ENCODE data around the gene PRR16. TPM values are rescaled to one million over a fixed set of nuclear protein-coding genes. Genes with fewer than 3 reads are reported as not detected.

PRR16 gene
- total and polyA plus RNA-seq, 2 experiments from 2014 or later: 32.5 to 68.8 TPM

DNA sequence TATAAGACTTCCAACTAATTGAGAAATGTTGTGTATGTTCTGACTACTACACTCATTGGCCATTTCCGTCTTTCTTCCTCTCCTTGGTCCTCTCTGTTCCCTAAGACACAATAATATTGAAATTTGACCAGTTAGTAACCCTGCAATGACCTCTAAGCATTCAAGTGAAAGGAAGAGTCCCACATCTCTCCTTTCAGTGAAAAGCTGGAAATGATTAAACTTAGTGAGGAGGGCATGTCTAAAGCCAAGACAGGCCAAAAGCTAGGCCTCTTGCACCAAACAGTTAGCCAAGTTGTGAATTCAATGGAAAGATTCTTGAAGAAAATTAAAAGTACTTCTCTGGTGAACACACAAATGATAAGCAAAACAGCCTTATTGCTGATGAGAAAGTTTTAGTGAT lies 122.5 kb downstream of the PRR16 start:
- TF ChIP-seq EZH2phosphoT487 (IDR thresholded peaks at IDR 0.05; ENCODE audit: insufficient read depth, low read depth): no peak
- no peak for TF ChIP-seq EZH2 (IDR thresholded peaks at IDR 0.05; ENCODE audit: insufficient read depth, poor library complexity, severe bottlenecking)
- Histone ChIP-seq H4K20me1 (ENCODE audit: insufficient read depth) (no peaks in the 10 kb centered on the region), H3K4me2 (ENCODE audit: unreplicated experiment) (no peak overlapping the region), H3K27me3 (replicated peaks; ENCODE audit: insufficient read depth) (no peaks in the 10 kb centered on the region), H3K4me3 (no peak overlapping the region), H3K9me2 (ENCODE audit: insufficient read depth) (no peaks in the 10 kb centered on the region), H3K79me2 (ENCODE audit: insufficient read depth) (peaks cover 86% of the 10 kb centered on the region), H3K27ac (no peak overlapping the region), H2AFZ (no peak overlapping the region), H3F3A (ENCODE audit: insufficient read depth) (no peaks in the 10 kb centered on the region), H3K9ac (no peak overlapping the region), H3K36me3 (ENCODE audit: low read depth) (no peaks in the 10 kb centered on the region; the same call in 1 of the 2 replicates), H3K9me3 (ENCODE audit: low read depth) (no peaks in the 10 kb centered on the region), H3K4me1 (ENCODE audit: insufficient read depth) (no peaks in the 10 kb centered on the region)
- DNase-seq: no peak
- 78 to 88% methylated on average over 1 of the region's 1 CpG for WGBS, 2 experiments (ENCODE audit: low coverage in 1 of 2, low lambda C conversion rate in 2 of 2, missing lambda C conversion rate in 2 of 2)
- in situ Hi-C loops (cut with MboI): no loop called here

DNA sequence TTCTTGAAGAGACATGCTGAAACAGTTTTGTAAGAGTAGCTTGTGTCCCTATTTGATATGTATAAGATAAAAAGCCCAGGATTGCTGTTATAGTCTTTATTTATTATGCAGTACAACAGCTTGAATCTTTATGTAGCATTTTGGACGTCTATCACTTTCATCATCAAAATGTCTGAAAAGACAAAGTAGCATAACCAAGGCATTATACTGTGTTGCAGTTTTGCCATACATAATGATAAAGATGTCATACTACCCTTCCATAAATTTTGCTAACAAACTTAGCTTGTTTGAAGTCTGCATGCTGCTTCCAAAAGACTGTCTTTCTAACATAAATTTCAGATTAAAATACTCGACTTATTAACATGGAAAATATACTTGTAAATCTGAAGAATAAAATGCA lies 127.8 kb downstream of the PRR16 start:
- Histone ChIP-seq H3K9ac (no peak overlapping the region), H3K9me2 (ENCODE audit: insufficient read depth) (no peaks in the 10 kb centered on the region; the same call in 1 of the 2 replicates), H3K4me3 (no peak overlapping the region), H3K79me2 (ENCODE audit: insufficient read depth) (peaks cover 78% of the 10 kb centered on the region), H3K27me3 (replicated peaks; ENCODE audit: insufficient read depth) (no peaks in the 10 kb centered on the region), H4K20me1 (ENCODE audit: insufficient read depth) (no peaks in the 10 kb centered on the region), H3K27ac (no peak overlapping the region), H3K9me3 (ENCODE audit: low read depth) (no peaks in the 10 kb centered on the region), H3F3A (ENCODE audit: insufficient read depth) (no peaks in the 10 kb centered on the region), H3K36me3 (ENCODE audit: low read depth) (no peaks in the 10 kb centered on the region), H3K4me1 (ENCODE audit: insufficient read depth) (no peaks in the 10 kb centered on the region), H2AFZ (no peak overlapping the region), H3K4me2 (ENCODE audit: unreplicated experiment) (no peak overlapping the region)
- in situ Hi-C loops (cut with MboI): no loop called here
- 56 to 64% methylated on average over 2 of the region's 2 CpGs for WGBS, 2 experiments (ENCODE audit: low coverage in 1 of 2, low lambda C conversion rate in 2 of 2, missing lambda C conversion rate in 2 of 2)
- TF ChIP-seq EZH2 (IDR thresholded peaks at IDR 0.05; ENCODE audit: insufficient read depth, poor library complexity, severe bottlenecking) (no peak), EZH2phosphoT487 (IDR thresholded peaks at IDR 0.05; ENCODE audit: insufficient read depth, low read depth) (no peak)
- no peak for DNase-seq

- no peak overlapping the region for H2AFZ ChIP-seq
- WGBS, 2 experiments (ENCODE audit: low coverage in 1 of 2, low lambda C conversion rate in 2 of 2, missing lambda C conversion rate in 2 of 2): 71 to 76% methylated on average over 2 of the region's 2 CpGs
- no peak overlapping the region for H3K27ac ChIP-seq
- H4K20me1 ChIP-seq (ENCODE audit: insufficient read depth): no peaks in the 10 kb centered on the region
- no peaks in the 10 kb centered on the region for H3K27me3 ChIP-seq (replicated peaks; ENCODE audit: insufficient read depth)
- peaks cover 91% of the 10 kb centered on the region for H3K79me2 ChIP-seq (ENCODE audit: insufficient read depth)
- peaks cover 30% of the 10 kb centered on the region for H3K4me1 ChIP-seq (ENCODE audit: insufficient read depth)
- peak overlapping the region; percentile 6 for H3K4me2 ChIP-seq (ENCODE audit: unreplicated experiment)
- no peaks in the 10 kb centered on the region; the same call in 1 of the 2 replicates for H3K9me2 ChIP-seq (ENCODE audit: insufficient read depth)
- H3K9me3 ChIP-seq (ENCODE audit: low read depth): no peaks in the 10 kb centered on the region
- in situ Hi-C loops (cut with MboI): no loop called here
- TF ChIP-seq EZH2phosphoT487 (IDR thresholded peaks at IDR 0.05; ENCODE audit: insufficient read depth, low read depth) (no peak), EZH2 (IDR thresholded peaks at IDR 0.05; ENCODE audit: insufficient read depth, poor library complexity, severe bottlenecking) (no peak)
- H3K36me3 ChIP-seq (ENCODE audit: low read depth): no peaks in the 10 kb centered on the region
- no peak overlapping the region for H3K9ac ChIP-seq
- H3F3A ChIP-seq (ENCODE audit: insufficient read depth): peaks cover 10% of the 10 kb centered on the region; the same call in 1 of the 2 replicates
- no peak overlapping the region for H3K4me3 ChIP-seq
- peak; percentile 56 for DNase-seq
Observed at GRCh38 chr5:120599576-120599975, 135.5 kb downstream of the PRR16 start.

DNA sequence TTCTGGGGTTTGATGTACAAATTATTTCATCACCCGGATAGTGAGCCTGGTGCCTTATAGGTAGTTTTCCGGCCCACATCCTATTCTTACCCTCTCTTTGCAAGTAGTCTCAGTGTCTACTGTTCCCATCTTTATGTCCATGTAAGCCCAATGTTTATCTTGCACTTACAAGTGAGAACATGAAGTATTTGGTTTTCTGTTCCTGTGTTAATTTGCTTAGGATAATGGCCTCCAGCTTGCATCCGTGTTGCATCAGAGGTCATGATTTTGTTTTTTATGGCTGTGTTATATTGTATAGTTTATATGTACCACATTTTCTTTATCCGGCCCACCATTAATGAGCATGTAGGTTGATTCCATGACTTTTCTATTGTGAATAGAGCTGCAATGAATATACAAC lies 136.5 kb downstream of the PRR16 start:
- Histone ChIP-seq H3K4me1 (ENCODE audit: insufficient read depth) (peaks cover 41% of the 10 kb centered on the region), H3K4me2 (ENCODE audit: unreplicated experiment) (no peak overlapping the region), H4K20me1 (ENCODE audit: insufficient read depth) (no peaks in the 10 kb centered on the region), H3K27me3 (replicated peaks; ENCODE audit: insufficient read depth) (no peaks in the 10 kb centered on the region), H3F3A (ENCODE audit: insufficient read depth) (peaks cover 19% of the 10 kb centered on the region), H3K79me2 (ENCODE audit: insufficient read depth) (peaks cover 89% of the 10 kb centered on the region), H3K9me3 (ENCODE audit: low read depth) (no peaks in the 10 kb centered on the region), H3K9ac (no peak overlapping the region), H3K9me2 (ENCODE audit: insufficient read depth) (no peaks in the 10 kb centered on the region; the same call in 1 of the 2 replicates), H2AFZ (no peak overlapping the region), H3K27ac (no peak overlapping the region), H3K36me3 (ENCODE audit: low read depth) (no peaks in the 10 kb centered on the region), H3K4me3 (no peak overlapping the region)
- TF ChIP-seq EZH2phosphoT487 (IDR thresholded peaks at IDR 0.05; ENCODE audit: insufficient read depth, low read depth) (no peak), EZH2 (IDR thresholded peaks at IDR 0.05; ENCODE audit: insufficient read depth, poor library complexity, severe bottlenecking) (no peak)
- 78 to 89% methylated on average over 4 of the region's 4 CpGs for WGBS, 2 experiments (ENCODE audit: low coverage in 1 of 2, low lambda C conversion rate in 2 of 2, missing lambda C conversion rate in 2 of 2)
- DNase-seq: no peak
- in situ Hi-C loops (cut with MboI): no loop called here

GRCh38 chr5:120602033-120602432 lies 137.9 kb downstream of the PRR16 start:
- no peaks in the 10 kb centered on the region for H3K36me3 ChIP-seq (ENCODE audit: low read depth)
- peaks cover 31% of the 10 kb centered on the region for H3F3A ChIP-seq (ENCODE audit: insufficient read depth)
- peaks cover 82% of the 10 kb centered on the region for H3K79me2 ChIP-seq (ENCODE audit: insufficient read depth)
- H2AFZ ChIP-seq: no peak overlapping the region
- no peaks in the 10 kb centered on the region for H3K9me2 ChIP-seq (ENCODE audit: insufficient read depth)
- TF ChIP-seq EZH2 (IDR thresholded peaks at IDR 0.05; ENCODE audit: insufficient read depth, poor library complexity, severe bottlenecking) (no peak), EZH2phosphoT487 (IDR thresholded peaks at IDR 0.05; ENCODE audit: insufficient read depth, low read depth) (no peak)
- no peak overlapping the region for H3K27ac ChIP-seq
- no peaks in the 10 kb centered on the region for H3K9me3 ChIP-seq (ENCODE audit: low read depth)
- in situ Hi-C loops (cut with MboI): no loop called here
- no peaks in the 10 kb centered on the region for H4K20me1 ChIP-seq (ENCODE audit: insufficient read depth)
- no peak for DNase-seq
- H3K4me1 ChIP-seq (ENCODE audit: insufficient read depth): peaks cover 53% of the 10 kb centered on the region
- WGBS, 2 experiments (ENCODE audit: low coverage in 1 of 2, low lambda C conversion rate in 2 of 2, missing lambda C conversion rate in 2 of 2): 95 to 100% methylated on average over 1 of the region's 1 CpG
- H3K27me3 ChIP-seq (replicated peaks; ENCODE audit: insufficient read depth): no peaks in the 10 kb centered on the region
- no peak overlapping the region for H3K4me3 ChIP-seq
- no peak overlapping the region for H3K9ac ChIP-seq
- no peak overlapping the region for H3K4me2 ChIP-seq (ENCODE audit: unreplicated experiment)
